ENCODE results near the gene CLEC7A.

Gene CLEC7A

GRCh38 chr12:10170216-10170615 is 40.2 kb upstream of the CLEC7A start:
- Histone ChIP-seq H3K4me3 (no peak overlapping the region), H3K27ac (no peak overlapping the region)
- no peak for TF ChIP-seq CTCF (IDR thresholded peaks at IDR 0.05)
- DNase-seq (ENCODE audit: low spot score), result no peak

GRCh38 chr12:10169104-10169503 is 39.1 kb upstream of the CLEC7A start:
- no peak overlapping the region for H3K4me3 ChIP-seq
- no peak for DNase-seq (ENCODE audit: low spot score)
- TF ChIP-seq CTCF (IDR thresholded peaks at IDR 0.05), result no peak
- no peak overlapping the region for H3K27ac ChIP-seq

GRCh38 chr12:10167599-10167998 is 37.6 kb upstream of the CLEC7A start:
- DNase-seq (ENCODE audit: low spot score), result no peak
- no peak overlapping the region for H3K27ac ChIP-seq
- TF ChIP-seq CTCF (IDR thresholded peaks at IDR 0.05), result no peak

GRCh38 chr12:10165421-10165820 is 35.4 kb upstream of the CLEC7A start:
- DNase-seq (ENCODE audit: low spot score), result no peak
- no peak for TF ChIP-seq CTCF (IDR thresholded peaks at IDR 0.05)
- H3K4me3 ChIP-seq, result no peak overlapping the region
- H3K27ac ChIP-seq, result no peak overlapping the region

More at GRCh38 chr12:10167599-10167998, 37.6 kb upstream of the CLEC7A start:
- H3K4me3 ChIP-seq, result no peak overlapping the region

- no peak for TF ChIP-seq CTCF (IDR thresholded peaks at IDR 0.05)
- H3K27ac ChIP-seq, result no peak overlapping the region
- no peak overlapping the region for H3K4me3 ChIP-seq
- DNase-seq (ENCODE audit: low spot score), result no peak
Measured at GRCh38 chr12:10163084-10163483, 33.1 kb upstream of the CLEC7A start.

- no peak for DNase-seq (ENCODE audit: low spot score)
- Histone ChIP-seq H3K4me3 (no peak overlapping the region), H3K27ac (no peak overlapping the region)
- TF ChIP-seq CTCF (IDR thresholded peaks at IDR 0.05), result no peak
Measured at GRCh38 chr12:10160617-10161385, 30.8 kb upstream of the CLEC7A start.

GRCh38 chr12:10159280-10159679 is 29.3 kb upstream of the CLEC7A start:
- TF ChIP-seq CTCF (IDR thresholded peaks at IDR 0.05), result no peak
- no peak overlapping the region for H3K4me3 ChIP-seq
- H3K27ac ChIP-seq, result no peak overlapping the region
- no peak for DNase-seq (ENCODE audit: low spot score)
